ENCODE results near the gene SOX13.

DNA sequence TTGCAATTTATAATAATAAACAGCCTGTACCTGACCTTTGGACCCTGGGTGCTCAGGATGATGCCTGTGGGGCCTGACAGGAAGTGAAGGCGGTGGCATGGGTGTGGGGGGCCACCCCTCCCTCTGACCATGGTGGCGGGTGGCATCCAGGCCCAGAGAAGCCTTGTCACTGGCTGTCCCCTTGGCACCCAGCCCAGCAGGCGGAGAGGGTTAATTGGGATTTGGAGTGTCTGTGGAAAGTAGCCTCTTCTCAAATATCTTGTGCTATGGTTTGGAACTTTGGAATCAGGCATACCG is 20.5 kb downstream of the SOX13 start:
- no peak for TF ChIP-seq CTCF (IDR thresholded peaks at IDR 0.05)
- TF ChIP-seq POLR2A (IDR thresholded peaks at IDR 0.05): no peak
